Kidney (tissue), 14 donors: ENCODE data around the gene PITPNM1. TPM values are rescaled to one million over a fixed set of nuclear protein-coding genes. Genes with fewer than 3 reads are reported as not detected.
A peak's percentile ranks its signal among the peaks of the same experiment; 100 is the strongest.

ENCODE experiments used
- DNase-seq, 5 donors: peaks; one replicate each; pipeline ENCODE4 v3.0.0-alpha.2; 2013 to 2020
- FAIRE-seq: peaks from 2 replicates; lab custom pipeline; 2012; peaks lifted over from hg19 to GRCh38; lab: Jason Lieb, UNC
- H3K27ac ChIP-seq, 2 donors: one replicate each; pipeline ENCODE4 v1.7.0; 2013; ENCODE audit warnings: low read depth in 2 of 2, low read length in 2 of 2, inconsistent platforms in 1 of 2
- H3K27me3 ChIP-seq: one replicate; pipeline ENCODE4 v1.7.1; 2013; ENCODE audit warnings: low read length, inconsistent platforms; ENCODE audit not compliant: control insufficient read depth, insufficient read depth
- H3K36me3 ChIP-seq, 3 donors: one replicate each; pipeline versions ENCODE4 v1.7.0 to v1.7.1; 2013; ENCODE audit warnings: low read length in 3 of 3, control low read depth in 1 of 3, inconsistent platforms in 1 of 3; ENCODE audit not compliant: insufficient read depth in 3 of 3, control insufficient read depth in 2 of 3
- H3K4me1 ChIP-seq, 3 donors: one replicate each; pipeline versions ENCODE4 v1.7.0 to v1.7.1; 2013; ENCODE audit warnings: low read length in 3 of 3, inconsistent platforms in 1 of 3, low read depth in 1 of 3; ENCODE audit not compliant: control insufficient read depth in 2 of 3, insufficient read depth in 2 of 3
- H3K4me3 ChIP-seq, 3 donors: one replicate each; pipeline versions ENCODE4 v1.7.0 to v1.8.1; 2013; ENCODE audit warnings: low read length in 3 of 3, control low read depth in 1 of 3, inconsistent platforms in 1 of 3
- H3K9ac ChIP-seq, 3 donors: one replicate each; pipeline versions ENCODE4 v1.7.0 to v1.7.1; 2013; ENCODE audit warnings: low read length in 3 of 3, control low read depth in 1 of 3, inconsistent platforms in 1 of 3
- H3K9me3 ChIP-seq, 3 donors: one replicate each; pipeline versions ENCODE4 v1.7.0 to v1.7.1; 2013; ENCODE audit warnings: low read length in 3 of 3, control low read depth in 1 of 3, inconsistent platforms in 1 of 3; ENCODE audit not compliant: control insufficient read depth in 2 of 3, insufficient read depth in 1 of 3
- CTCF ChIP-seq: IDR thresholded peaks from 3 replicates; pipeline ENCODE4 v1.5.1; 2012; ENCODE audit warnings: mild to moderate bottlenecking, moderate library complexity, borderline replicate concordance; ENCODE audit not compliant: insufficient read depth; ENCODE audit errors: extremely low read depth
- intact Hi-C: fragments of 100-400 bp; cut with DNase I; formaldehyde crosslinking; loops from one replicate; pipeline ENCODE4 v1.11.1; 2022
- polyA plus RNA-seq: library from polyadenylated mRNA; stranded (reverse); fragments of 350-450 nt; fragmentation: Illumina TruSeq; extraction: RNeasy Lipid Tissue Mini Kit (QIAGEN cat#74804); gene quantifications from one replicate; pipeline ENCODE4 v1.2.3, GENCODE V29; 2014; ENCODE audit warnings: low read depth, low replicate concordance; ENCODE audit not compliant: insufficient read depth
- total RNA-seq: library from RNA; stranded (reverse); fragmentation: NEBNext Ultra II Directional; extraction: Animal tissue kit (Norgen Biotek cat#: 25700); gene quantifications from one replicate; pipeline ENCODE4 v1.2.1, GENCODE V29; 2021
- donor health status: control.
- donor health status: control.
- donor health status: control.
- donor health status: control.
- donor health status: control.
- donor health status: DM: yes; HTN: yes; CAD: no.
- donor health status: Normal renal cell carcinoma (clear cell type).

Gene PITPNM1
- total and polyA plus RNA-seq, 2 donors from 2014 or later = 19.3 to 74.7 TPM

GRCh38 chr11:67491276-67492068 lies 13.7 kb downstream of the PITPNM1 start:
- H3K9me3 ChIP-seq = no peaks in the 10 kb centered on the region
- no peak for TF ChIP-seq CTCF
- H3K4me1 ChIP-seq = no peaks in the 10 kb centered on the region
- peak in 1 of 5 donors; percentile 51 for DNase-seq
- no peak for FAIRE-seq
- H3K27me3 ChIP-seq = no peaks in the 10 kb centered on the region
- H3K36me3 ChIP-seq = peaks cover 0 to 17% (median 2%) of the 10 kb centered on the region in 3 donors
- H3K27ac ChIP-seq = no peak overlapping the region
- H3K9ac ChIP-seq = no peak overlapping the region
- H3K4me3 ChIP-seq = no peak overlapping the region
- intact Hi-C loops = no loop called here

- H3K9me3 ChIP-seq = no peaks in the 10 kb centered on the region
- peaks cover 0 to 17% (median 2%) of the 10 kb centered on the region in 3 donors for H3K36me3 ChIP-seq
- FAIRE-seq (no peak), DNase-seq (peak in 1 of 5 donors; percentile 68)
- no peaks in the 10 kb centered on the region for H3K4me1 ChIP-seq
- H3K9ac ChIP-seq = no peak overlapping the region
- intact Hi-C loops = no loop called here
- H3K4me3 ChIP-seq = no peak overlapping the region
- no peak overlapping the region for H3K27ac ChIP-seq
- H3K27me3 ChIP-seq = no peaks in the 10 kb centered on the region
- no peak for TF ChIP-seq CTCF
Observed at GRCh38 chr11:67490727-67491065, 14.5 kb downstream of the PITPNM1 start.

GRCh38 chr11:67489885-67490726 lies 15.1 kb downstream of the PITPNM1 start:
- no peak overlapping the region for H3K27ac ChIP-seq
- H3K9me3 ChIP-seq = no peaks in the 10 kb centered on the region
- peaks cover 0 to 17% (median 2%) of the 10 kb centered on the region in 3 donors for H3K36me3 ChIP-seq
- H3K4me1 ChIP-seq = no peaks in the 10 kb centered on the region
- no peak overlapping the region for H3K9ac ChIP-seq
- H3K27me3 ChIP-seq = no peaks in the 10 kb centered on the region
- DNase-seq (peak in 1 of 5 donors; percentile 38), FAIRE-seq (no peak)
- intact Hi-C loops = no loop called here
- no peak overlapping the region for H3K4me3 ChIP-seq
- TF ChIP-seq CTCF = no peak
